ENCODE measurements around the gene SBF2. TPM values are rescaled to one million over a fixed set of nuclear protein-coding genes. Genes with fewer than 3 reads are reported as not detected.

Gene SBF2
- total and polyA plus RNA-seq, 2 of the 13 experiments (the other 11 are each of a cell fraction or from before 2014, with no cell fraction given) = 24.0 to 45.8 TPM

DNA sequence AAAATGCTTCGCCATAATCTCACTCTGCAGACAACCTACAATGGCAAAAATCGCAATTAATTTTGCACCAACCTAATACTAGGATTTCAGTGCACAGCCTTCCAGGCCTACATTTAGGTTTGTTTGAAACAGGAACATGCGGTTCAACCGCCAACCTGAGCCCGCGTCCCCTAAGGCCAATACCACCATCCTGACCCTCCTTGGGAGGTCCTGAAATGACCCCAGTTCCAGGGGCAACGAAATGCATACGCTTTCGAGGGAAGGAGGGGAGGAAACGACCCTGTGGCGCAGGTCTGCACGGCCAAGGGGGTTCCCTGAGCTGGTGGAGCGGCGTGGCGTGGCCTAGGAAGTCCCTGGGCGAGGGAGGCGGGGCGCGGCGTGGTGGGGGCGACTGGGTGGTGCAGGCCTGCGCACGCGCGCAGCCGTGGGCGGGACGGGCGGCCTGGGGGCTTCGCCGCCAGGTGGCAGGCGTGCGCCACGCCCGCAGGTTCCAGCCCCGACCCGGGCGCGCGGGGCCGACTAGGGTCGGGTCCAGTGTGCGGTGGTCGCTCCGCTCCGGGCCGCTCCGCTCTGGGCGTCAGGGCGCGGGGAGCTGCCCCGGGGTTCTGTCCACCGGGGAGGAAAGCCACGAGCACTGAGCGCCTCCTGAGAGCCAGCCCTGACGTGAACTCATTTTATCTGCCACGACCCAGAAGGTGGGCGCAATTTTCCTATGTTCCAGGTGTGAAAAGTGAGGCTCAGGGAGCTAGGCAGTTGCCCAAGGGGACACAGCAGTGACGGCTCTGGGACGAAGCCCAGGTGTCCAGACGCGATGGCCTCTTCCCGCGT lies 536.0 kb downstream of the SBF2 start (continued):
- TF ChIP-seq, protein P1, sequence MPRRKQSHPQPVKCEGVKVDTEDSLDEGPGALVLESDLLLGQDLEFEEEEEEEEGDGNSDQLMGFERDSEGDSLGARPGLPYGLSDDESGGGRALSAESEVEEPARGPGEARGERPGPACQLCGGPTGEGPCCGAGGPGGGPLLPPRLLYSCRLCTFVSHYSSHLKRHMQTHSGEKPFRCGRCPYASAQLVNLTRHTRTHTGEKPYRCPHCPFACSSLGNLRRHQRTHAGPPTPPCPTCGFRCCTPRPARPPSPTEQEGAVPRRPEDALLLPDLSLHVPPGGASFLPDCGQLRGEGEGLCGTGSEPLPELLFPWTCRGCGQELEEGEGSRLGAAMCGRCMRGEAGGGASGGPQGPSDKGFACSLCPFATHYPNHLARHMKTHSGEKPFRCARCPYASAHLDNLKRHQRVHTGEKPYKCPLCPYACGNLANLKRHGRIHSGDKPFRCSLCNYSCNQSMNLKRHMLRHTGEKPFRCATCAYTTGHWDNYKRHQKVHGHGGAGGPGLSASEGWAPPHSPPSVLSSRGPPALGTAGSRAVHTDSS (CRISPR knock-in tag; conservative IDR thresholded peaks at IDR 0.05) = peak; percentile 38; the same call in 1 of the 2 replicates
- TF ChIP-seq, protein P2, sequence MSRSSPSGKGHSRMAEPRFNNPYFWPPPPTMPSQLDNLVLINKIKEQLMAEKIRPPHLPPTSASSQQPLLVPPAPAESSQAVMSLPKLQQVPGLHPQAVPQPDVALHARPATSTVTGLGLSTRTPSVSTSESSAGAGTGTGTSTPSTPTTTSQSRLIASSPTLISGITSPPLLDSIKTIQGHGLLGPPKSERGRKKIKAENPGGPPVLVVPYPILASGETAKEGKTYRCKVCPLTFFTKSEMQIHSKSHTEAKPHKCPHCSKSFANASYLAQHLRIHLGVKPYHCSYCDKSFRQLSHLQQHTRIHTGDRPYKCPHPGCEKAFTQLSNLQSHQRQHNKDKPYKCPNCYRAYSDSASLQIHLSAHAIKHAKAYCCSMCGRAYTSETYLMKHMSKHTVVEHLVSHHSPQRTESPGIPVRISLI (CRISPR knock-in tag; IDR thresholded peaks at IDR 0.05; ENCODE audit: borderline replicate concordance) = peak; percentile 34; the same call in 1 of the 2 replicates
- no peak for TF ChIP-seq JDP2 (CRISPR knock-in tag; IDR thresholded peaks at IDR 0.05; ENCODE audit: borderline replicate concordance)
- TF ChIP-seq ETV6 (CRISPR knock-in tag; conservative IDR thresholded peaks at IDR 0.05) = no peak
- TF ChIP-seq ZNF777 (CRISPR knock-in tag; IDR thresholded peaks at IDR 0.05) = peak; percentile 64; the same call in 1 of the 2 replicates
- TF ChIP-seq, protein P3, sequence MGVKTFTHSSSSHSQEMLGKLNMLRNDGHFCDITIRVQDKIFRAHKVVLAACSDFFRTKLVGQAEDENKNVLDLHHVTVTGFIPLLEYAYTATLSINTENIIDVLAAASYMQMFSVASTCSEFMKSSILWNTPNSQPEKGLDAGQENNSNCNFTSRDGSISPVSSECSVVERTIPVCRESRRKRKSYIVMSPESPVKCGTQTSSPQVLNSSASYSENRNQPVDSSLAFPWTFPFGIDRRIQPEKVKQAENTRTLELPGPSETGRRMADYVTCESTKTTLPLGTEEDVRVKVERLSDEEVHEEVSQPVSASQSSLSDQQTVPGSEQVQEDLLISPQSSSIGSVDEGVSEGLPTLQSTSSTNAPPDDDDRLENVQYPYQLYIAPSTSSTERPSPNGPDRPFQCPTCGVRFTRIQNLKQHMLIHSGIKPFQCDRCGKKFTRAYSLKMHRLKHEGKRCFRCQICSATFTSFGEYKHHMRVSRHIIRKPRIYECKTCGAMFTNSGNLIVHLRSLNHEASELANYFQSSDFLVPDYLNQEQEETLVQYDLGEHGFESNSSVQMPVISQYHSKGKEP (CRISPR knock-in tag; IDR thresholded peaks at IDR 0.05) = no peak

DNA sequence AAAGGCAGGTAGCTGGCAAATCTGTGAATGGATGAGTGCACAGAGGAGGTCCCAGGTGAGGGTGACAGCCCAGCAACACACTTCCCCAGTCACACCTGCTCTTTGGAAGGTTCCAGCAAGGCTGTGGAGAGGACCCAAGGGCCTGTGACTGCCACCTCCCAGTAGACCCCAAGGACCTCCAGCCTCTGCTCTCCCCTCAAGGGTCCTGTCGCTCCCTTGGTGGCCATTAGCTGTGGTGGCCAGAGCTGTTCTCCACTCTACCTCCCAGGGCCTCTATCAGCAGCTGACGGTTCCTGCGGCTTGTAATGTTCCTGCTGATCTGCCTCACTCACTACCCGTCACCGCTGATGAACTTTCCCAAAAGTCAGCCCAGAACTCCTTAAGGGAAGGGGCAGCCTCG lies 537.1 kb downstream of the SBF2 start:
- Histone ChIP-seq H3K9me3 (ENCODE audit: low read length) (no peaks in the 10 kb centered on the region), H3K9ac (ENCODE audit: insufficient read depth, low read depth, low read length) (no peak overlapping the region), H3K27ac (ENCODE audit: extremely low read length, insufficient read depth, low read length) (no peak overlapping the region), H3K79me2 (ENCODE audit: insufficient read depth, low read length) (peaks cover 12% of the 10 kb centered on the region), H2AFZ (ENCODE audit: low read length) (no peak overlapping the region), H3K4me3 (replicated peaks in 1 of 3; ENCODE audit: insufficient read depth in 1 of 3, low read depth in 2 of 3, low read length in 3 of 3) (no peak overlapping the region), H3K27me3 (ENCODE audit: control insufficient read depth in 1 of 2, insufficient read depth in 2 of 2, low read length in 2 of 2) (no peaks in the 10 kb centered on the region; a peak in 1 of 5 replicates), H4K20me1 (ENCODE audit: insufficient read depth, low read length) (no peaks in the 10 kb centered on the region), H3K4me1 (ENCODE audit: insufficient read depth, low read length) (peaks cover 68% of the 10 kb centered on the region), H3K4me2 (ENCODE audit: low read depth, low read length) (no peak overlapping the region), H3K36me3 (replicated peaks in 1 of 2; ENCODE audit: control insufficient read depth in 1 of 2, insufficient read depth in 2 of 2, low read length in 2 of 2) (no peaks in the 10 kb centered on the region)
- in situ Hi-C loops (cut with HindIII; ENCODE audit: extremely low pct_ligation_motif_present, low pct_unique_long_range_greater_than_20kb) = loop anchor here (10.0 kb wide), 1 partner anchor 62 kb away; no protein-coding TSS in a partner anchor
- DNase-seq (ENCODE audit: low spot score) (no peak), FAIRE-seq (no peak), ATAC-seq (no peak)
- no TSS peak for BruUV-seq (replicated peaks)
- no peak for TF ChIP-seq HDAC6 (IDR thresholded peaks at IDR 0.05; ENCODE audit: low read depth, low read length)
- TF ChIP-seq PAX8 (CRISPR knock-in tag; IDR thresholded peaks at IDR 0.05; ENCODE audit: borderline replicate concordance) = 0 out of 2 replicates have a peak, but pooled peaks have one; percentile 13
- ChIA-PET POLR2A (no interaction called here), CTCF (ENCODE audit: low intra/inter-chr PET ratio, low total read pairs) (no interaction called here)
- 100% methylated on average over 5 of the region's 6 CpGs for WGBS (ENCODE audit: low lambda C conversion rate)
- intact Hi-C loops (cut with micrococcal nuclease; ENCODE audit: unreplicated experiment) = loop anchor here (5.0 kb wide), 1 partner anchor 550 kb away; the partner anchor contains the start of gene ADM
